ENCODE results near the gene TELO2.

Gene TELO2

DNA sequence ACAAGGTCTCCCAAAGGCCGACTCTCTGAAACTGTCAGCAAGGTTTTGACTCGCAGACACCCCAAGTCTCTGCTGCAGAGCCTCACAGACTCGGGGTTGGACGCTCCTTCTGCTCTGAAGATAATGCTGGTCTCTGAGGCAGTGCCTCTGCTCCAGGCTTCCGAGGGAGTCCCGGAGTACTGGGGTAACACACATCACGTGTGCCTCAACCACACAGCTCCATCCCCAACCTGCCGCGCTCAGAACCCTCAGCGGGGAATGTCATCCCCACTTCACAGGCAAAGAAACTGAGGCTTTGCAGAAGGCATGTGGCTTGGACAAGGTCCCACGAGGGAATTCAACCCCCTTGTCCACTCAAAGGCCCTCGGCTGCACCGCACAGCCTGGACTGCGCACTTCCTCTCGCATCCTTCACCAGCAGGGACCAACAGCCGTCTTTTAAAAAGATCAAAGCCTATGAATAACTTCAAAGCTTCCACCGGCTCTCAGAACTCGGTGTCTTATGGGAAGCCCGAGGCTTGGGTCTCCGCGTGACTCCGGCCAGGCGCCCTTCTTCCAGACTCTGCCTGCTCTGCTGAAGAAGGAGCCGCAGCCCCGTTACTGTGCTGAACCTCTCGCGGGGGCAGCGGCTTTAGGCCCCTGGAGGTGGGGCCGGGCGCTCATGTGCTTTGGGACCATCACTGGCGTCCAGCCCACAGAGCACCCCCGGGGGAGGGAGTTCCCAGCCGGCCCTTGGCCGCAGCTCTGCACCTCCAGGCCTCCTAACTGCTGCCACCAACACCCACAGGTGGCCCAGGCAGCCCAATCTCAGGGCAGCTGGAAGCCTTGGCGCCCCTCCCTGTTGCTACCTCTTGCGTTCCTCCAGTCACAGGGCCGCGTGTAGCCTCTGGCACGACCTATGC, 42.5 kb downstream of the TELO2 start:
- DNase-seq (ENCODE audit: low spot score) = no peak
- in situ Hi-C loops (cut with MboI; ENCODE audit: low pct_unique_long_range_greater_than_20kb, low sequenced_read_pairs, unreplicated experiment) = no loop called here

GRCh38 chr16:1536601-1537000, 43.4 kb downstream of the TELO2 start:
- TF ChIP-seq CTCF (IDR thresholded peaks at IDR 0.05; ENCODE audit: extremely low read depth, insufficient read depth, missing control alignments) = no peak
- DNase-seq (ENCODE audit: low spot score) = no peak
- in situ Hi-C loops (cut with MboI; ENCODE audit: low pct_unique_long_range_greater_than_20kb, low sequenced_read_pairs, unreplicated experiment) = no loop called here

More for the DNA sequence above, 42.5 kb downstream of the TELO2 start:
- no peak for TF ChIP-seq CTCF (IDR thresholded peaks at IDR 0.05; ENCODE audit: extremely low read depth, insufficient read depth, missing control alignments)

DNA sequence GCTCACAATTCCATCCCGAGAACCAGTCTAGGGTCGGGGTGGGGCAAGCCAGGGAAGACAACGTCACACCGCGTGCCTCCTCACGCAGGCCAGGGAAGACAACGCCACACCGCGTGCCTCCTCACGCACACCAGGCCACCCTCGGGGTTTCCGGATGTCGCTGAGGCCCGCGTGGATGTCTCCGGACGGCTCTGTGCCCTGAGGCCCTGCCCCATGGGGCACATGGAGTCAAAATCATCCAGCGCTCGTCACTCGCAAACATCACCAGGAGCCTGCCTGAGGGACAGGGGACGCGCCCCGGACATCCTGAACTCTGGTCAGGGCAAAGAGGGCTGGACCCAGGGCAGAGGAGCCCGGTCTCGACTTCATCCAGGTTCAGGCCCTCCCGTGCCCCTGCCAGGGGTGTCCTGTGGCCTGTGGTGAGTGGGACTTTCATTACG, 44.0 kb downstream of the TELO2 start:
- in situ Hi-C loops (cut with MboI; ENCODE audit: low pct_unique_long_range_greater_than_20kb, low sequenced_read_pairs, unreplicated experiment) = no loop called here
- TF ChIP-seq CTCF (IDR thresholded peaks at IDR 0.05; ENCODE audit: extremely low read depth, insufficient read depth, missing control alignments) = no peak

DNA sequence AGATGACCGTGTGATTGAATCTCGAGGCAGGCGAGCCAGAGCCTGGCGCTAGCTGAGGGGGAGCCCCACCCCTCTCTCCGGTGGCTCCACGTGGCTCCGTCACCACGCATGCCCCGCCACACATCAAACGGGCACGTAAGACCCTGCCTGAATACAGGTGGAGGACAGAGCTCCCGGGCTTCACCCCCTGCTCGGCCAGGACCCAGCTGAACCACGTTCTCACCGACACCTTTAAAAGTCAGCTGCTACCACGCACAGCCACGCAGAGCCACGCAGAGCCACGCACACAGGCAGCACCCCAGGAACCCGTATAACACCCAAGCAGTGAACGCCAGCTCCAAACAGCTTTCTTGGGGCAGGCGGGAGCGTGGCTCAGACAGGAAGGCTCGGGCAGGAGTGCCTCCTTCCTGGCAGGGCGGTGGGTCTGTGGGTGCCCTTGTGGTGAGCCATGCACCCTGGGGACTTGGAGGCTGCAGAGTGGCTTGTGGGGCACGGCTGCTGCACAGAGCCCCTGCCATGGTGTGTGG, 44.7 kb downstream of the TELO2 start:
- in situ Hi-C loops (cut with MboI; ENCODE audit: low pct_unique_long_range_greater_than_20kb, low sequenced_read_pairs, unreplicated experiment) = no loop called here
- no peak for TF ChIP-seq CTCF (IDR thresholded peaks at IDR 0.05; ENCODE audit: extremely low read depth, insufficient read depth, missing control alignments)
- DNase-seq (ENCODE audit: low spot score) = no peak

More for the DNA sequence above, 44.0 kb downstream of the TELO2 start:
- no peak for DNase-seq (ENCODE audit: low spot score)

- in situ Hi-C loops (cut with MboI; ENCODE audit: low pct_unique_long_range_greater_than_20kb, low sequenced_read_pairs, unreplicated experiment) = no loop called here
- TF ChIP-seq CTCF (IDR thresholded peaks at IDR 0.05; ENCODE audit: extremely low read depth, insufficient read depth, missing control alignments) = peak; percentile 46
- DNase-seq (ENCODE audit: low spot score) = peak; percentile 47
These were observed 45.8 kb downstream of the TELO2 start for GRCh38 chr16:1538804-1539520.

DNA sequence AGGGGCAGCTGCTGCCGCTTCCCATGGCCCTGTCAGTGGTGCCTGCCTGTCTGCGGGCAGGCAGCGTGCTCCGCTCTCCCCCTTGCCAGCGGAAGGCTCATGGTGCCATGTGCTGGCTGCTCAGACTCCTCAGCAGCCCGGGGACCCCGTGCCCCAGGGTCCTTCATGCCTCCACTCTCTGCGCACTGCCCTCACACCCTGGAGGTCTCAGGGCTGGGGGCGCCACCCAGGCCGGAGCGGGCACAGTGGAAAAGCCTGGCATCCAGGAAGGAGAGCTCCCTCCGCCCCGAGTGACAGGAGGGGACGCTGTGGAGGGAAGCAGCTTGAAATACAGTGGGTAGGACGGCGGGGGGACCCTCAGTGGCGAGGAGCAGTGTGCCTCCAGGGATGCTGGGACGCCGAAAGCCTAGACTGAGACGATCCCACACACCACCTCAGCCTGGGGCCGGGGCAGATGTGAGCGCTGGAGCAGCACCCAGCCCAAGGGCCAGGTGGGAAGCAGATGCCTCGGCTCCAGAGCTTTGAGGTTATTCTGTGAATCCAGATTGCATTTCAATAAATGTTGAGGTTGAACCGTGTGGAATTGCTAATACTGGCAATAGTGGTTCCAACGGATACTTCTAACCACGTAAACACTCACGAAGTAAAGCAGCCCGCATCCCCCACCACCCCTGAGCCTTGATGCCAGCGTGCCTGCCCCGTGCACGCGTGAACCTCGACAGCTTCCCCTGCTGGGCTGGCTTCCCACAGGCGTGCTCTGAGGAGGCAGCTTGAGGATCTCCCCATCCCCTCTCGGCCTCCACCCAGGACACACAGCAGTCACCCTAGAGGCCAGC, 46.8 kb downstream of the TELO2 start:
- in situ Hi-C loops (cut with MboI; ENCODE audit: low pct_unique_long_range_greater_than_20kb, low sequenced_read_pairs, unreplicated experiment) = no loop called here
- TF ChIP-seq CTCF (IDR thresholded peaks at IDR 0.05; ENCODE audit: extremely low read depth, insufficient read depth, missing control alignments) = no peak
- no peak for DNase-seq (ENCODE audit: low spot score)

Data from GM13977 (cell line).